ENCODE measurements around the gene AMPH. TPM values are rescaled to one million over a fixed set of nuclear protein-coding genes. Genes with fewer than 3 reads are reported as not detected.

The AMPH gene
- total RNA-seq, 4 donors from 2014 or later = 0.18 to 12.4 (median 2.5) TPM

- TF ChIP-seq POLR2A (IDR thresholded peaks at IDR 0.05) = no peak
- no peak for TF ChIP-seq CTCF (IDR thresholded peaks at IDR 0.05)
- Histone ChIP-seq H3K4me3 (no peak overlapping the region), H3K27me3 (no peaks in the 10 kb centered on the region), H3K4me1 (no peaks in the 10 kb centered on the region), H3K9me3 (no peaks in the 10 kb centered on the region), H3K36me3 (no peaks in the 10 kb centered on the region), H3K27ac (no peak overlapping the region)
- DNase-seq = no peak
These were observed 15.5 kb downstream of the AMPH start for GRCh38 chr7:38615665-38616064.

GRCh38 chr7:38607466-38607865 lies 23.7 kb downstream of the AMPH start:
- Histone ChIP-seq H3K4me1 (no peaks in the 10 kb centered on the region), H3K27me3 (no peaks in the 10 kb centered on the region), H3K4me3 (no peak overlapping the region), H3K27ac (no peak overlapping the region), H3K36me3 (no peaks in the 10 kb centered on the region), H3K9me3 (no peaks in the 10 kb centered on the region)
- no peak for TF ChIP-seq CTCF (IDR thresholded peaks at IDR 0.05)
- TF ChIP-seq POLR2A (IDR thresholded peaks at IDR 0.05) = no peak
- DNase-seq = no peak

- no peaks in the 10 kb centered on the region for H3K36me3 ChIP-seq
- DNase-seq = no peak
- H3K27ac ChIP-seq = no peak overlapping the region
- TF ChIP-seq POLR2A (IDR thresholded peaks at IDR 0.05) = no peak
- TF ChIP-seq CTCF (IDR thresholded peaks at IDR 0.05) = no peak
- no peaks in the 10 kb centered on the region for H3K27me3 ChIP-seq
- H3K4me3 ChIP-seq = no peak overlapping the region
- no peaks in the 10 kb centered on the region for H3K4me1 ChIP-seq
- H3K9me3 ChIP-seq = no peaks in the 10 kb centered on the region
These were observed 30.4 kb downstream of the AMPH start for GRCh38 chr7:38600741-38601140.

GRCh38 chr7:38594949-38595348 lies 36.2 kb downstream of the AMPH start:
- Histone ChIP-seq H3K36me3 (no peaks in the 10 kb centered on the region), H3K4me1 (no peaks in the 10 kb centered on the region), H3K4me3 (no peak overlapping the region), H3K27ac (no peak overlapping the region), H3K27me3 (no peaks in the 10 kb centered on the region), H3K9me3 (no peaks in the 10 kb centered on the region)
- DNase-seq = no peak
- TF ChIP-seq POLR2A (IDR thresholded peaks at IDR 0.05) = no peak
- TF ChIP-seq CTCF (IDR thresholded peaks at IDR 0.05) = no peak

GRCh38 chr7:38592737-38593288 lies 38.4 kb downstream of the AMPH start:
- H3K36me3 ChIP-seq = no peaks in the 10 kb centered on the region
- no peak overlapping the region for H3K27ac ChIP-seq
- DNase-seq = no peak
- H3K4me1 ChIP-seq = no peaks in the 10 kb centered on the region
- no peak overlapping the region for H3K4me3 ChIP-seq
- TF ChIP-seq POLR2A (IDR thresholded peaks at IDR 0.05) (no peak), CTCF (IDR thresholded peaks at IDR 0.05) (no peak)
- no peaks in the 10 kb centered on the region for H3K9me3 ChIP-seq
- H3K27me3 ChIP-seq = no peaks in the 10 kb centered on the region
